NOMO-1 treated with dmso at 0.1 percent for 144 hours (cell line): ENCODE results near the gene CCDC15.

Experiments used
- DNase-seq: peaks from one replicate; lab custom pipeline; 2025; ENCODE audit not compliant: unreplicated experiment; lab: John Stamatoyannopoulos, UW

CCDC15 gene

DNA sequence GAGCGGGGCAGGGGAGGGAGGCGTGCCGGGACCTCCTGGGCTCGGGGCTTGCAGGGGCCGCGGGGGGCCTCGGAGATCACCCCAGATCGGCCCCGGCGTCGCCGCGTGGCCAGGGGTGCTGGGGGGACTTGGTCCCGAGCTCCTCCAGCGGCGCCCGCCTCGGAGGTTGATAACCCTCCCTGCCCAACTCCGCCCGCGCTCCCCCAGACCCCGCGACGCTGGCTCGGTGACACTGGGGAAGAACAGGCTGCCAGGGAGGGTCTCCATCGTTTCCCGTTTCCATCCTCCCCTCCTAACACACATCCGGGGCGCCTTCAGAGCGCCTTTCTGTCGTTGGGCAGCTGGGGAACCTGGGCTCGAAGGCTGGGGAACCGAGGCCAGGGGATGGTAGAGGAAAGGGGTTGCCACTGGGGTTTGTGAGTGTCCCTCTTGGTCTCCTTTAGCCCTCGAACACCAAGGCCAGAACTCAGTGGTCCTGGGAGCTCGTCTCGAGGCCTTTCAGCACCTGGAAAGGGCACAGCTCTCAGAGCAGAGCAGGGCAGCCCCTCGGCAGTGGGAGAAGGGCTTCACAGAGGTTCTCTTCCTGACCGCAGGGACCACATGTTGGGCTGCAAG, 109.5 kb downstream of the CCDC15 start:
- no peak for DNase-seq

GRCh38 chr11:125064070-125064469, 110.1 kb downstream of the CCDC15 start:
- DNase-seq, result no peak

DNA sequence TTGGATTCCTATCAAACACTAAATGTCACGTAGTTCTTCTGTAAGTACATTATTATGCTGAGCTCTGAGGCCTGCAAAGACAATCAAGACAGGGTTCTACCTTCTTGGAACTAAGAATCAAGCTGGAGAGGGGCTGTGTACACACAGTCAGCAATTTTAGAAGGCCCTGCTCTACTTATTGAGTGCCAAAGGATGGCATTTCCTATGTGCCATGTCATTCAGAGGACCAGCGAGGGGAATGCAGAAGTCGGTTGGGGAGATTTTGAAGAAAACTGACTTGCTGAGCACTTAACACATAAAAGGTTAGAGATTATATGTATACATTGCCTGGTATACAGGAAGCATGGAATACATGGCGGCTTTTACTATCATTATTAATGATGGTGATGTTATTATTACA, 114.4 kb downstream of the CCDC15 start:
- DNase-seq, result no peak

DNA sequence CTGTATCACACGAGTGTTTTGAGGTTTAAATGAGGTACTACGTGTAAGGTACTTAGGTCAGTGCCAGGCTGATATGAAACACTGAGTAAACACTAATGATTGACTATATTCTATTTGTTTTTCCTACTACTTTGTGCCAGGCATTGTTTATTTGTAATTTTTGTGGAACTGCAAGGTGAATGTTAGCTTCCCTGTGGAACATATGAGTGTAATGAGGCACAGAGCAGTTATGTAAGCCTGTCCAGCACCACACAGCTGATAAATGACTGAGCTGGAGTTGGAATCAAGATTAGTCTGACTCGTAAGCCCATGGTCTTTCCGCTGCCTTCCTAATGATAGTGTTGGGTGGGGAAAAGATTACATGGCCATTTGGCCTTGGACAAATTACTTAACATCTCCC, 115.0 kb downstream of the CCDC15 start:
- DNase-seq, result no peak

- DNase-seq, result no peak
Measured at GRCh38 chr11:125069796-125070195, 115.8 kb downstream of the CCDC15 start.

- DNase-seq, result peak; percentile 96
Measured at GRCh38 chr11:125070699-125071254, 116.8 kb downstream of the CCDC15 start.

DNA sequence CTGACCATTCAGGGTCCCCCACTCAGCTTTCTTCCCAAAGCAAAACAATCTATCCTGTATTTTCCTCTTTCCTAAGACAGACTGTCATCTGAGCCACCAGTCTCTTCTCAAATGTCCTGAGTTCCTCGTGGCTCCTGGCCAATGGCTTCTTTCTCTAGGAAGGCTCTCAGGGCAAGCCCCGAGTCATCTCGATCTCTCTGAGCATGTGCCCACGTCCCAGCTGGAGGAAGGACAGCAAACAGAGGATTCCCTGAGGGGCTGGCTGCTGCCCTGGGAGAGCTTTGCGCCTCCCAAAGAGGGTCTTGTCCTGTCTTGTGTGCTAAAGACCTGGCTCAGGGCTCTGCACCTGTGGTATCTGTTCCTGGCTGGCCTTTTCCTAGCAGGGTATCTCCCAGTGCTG, 117.4 kb downstream of the CCDC15 start:
- DNase-seq, result no peak

- DNase-seq, result no peak
Measured at GRCh38 chr11:125071846-125072217, 117.8 kb downstream of the CCDC15 start.

DNA sequence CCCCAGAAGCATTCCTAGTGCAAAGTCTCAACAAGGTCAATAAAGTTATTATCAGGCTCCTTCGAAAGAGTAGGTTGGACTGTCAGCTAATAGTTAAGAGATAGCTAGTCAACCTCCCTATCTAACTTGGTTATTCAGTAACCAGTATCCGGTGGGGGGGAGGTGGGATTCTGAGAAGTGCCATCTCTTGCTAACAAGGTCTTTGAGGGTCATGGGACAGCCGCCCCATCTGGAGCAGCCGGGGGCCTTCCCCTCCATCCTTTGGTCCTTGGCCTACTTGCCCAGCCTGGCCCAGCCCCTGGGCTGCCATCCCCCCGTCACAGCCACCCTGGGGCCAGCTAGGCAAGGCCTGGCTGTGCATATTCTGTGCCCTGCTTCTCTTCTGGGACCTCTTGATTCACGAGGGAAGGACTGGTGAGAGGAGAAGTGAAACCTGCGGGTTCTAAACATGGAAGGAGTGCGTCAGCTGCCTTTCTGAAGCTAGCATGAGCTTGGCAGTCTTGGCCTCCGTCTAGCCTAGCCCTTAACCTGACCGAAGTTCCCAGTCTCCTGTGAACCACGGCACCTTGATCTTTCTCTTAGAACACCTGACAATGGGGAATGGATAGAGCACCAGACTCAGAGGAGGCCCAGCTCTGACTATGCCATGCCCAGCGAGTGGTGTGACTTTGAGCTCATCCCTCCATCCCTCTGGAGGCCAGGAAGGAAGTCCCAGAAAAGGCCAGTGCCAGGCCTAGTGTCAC, 118.4 kb downstream of the CCDC15 start:
- DNase-seq, result peak; percentile 78

- no peak for DNase-seq
Measured at GRCh38 chr11:125072961-125073590, 119.1 kb downstream of the CCDC15 start.

DNA sequence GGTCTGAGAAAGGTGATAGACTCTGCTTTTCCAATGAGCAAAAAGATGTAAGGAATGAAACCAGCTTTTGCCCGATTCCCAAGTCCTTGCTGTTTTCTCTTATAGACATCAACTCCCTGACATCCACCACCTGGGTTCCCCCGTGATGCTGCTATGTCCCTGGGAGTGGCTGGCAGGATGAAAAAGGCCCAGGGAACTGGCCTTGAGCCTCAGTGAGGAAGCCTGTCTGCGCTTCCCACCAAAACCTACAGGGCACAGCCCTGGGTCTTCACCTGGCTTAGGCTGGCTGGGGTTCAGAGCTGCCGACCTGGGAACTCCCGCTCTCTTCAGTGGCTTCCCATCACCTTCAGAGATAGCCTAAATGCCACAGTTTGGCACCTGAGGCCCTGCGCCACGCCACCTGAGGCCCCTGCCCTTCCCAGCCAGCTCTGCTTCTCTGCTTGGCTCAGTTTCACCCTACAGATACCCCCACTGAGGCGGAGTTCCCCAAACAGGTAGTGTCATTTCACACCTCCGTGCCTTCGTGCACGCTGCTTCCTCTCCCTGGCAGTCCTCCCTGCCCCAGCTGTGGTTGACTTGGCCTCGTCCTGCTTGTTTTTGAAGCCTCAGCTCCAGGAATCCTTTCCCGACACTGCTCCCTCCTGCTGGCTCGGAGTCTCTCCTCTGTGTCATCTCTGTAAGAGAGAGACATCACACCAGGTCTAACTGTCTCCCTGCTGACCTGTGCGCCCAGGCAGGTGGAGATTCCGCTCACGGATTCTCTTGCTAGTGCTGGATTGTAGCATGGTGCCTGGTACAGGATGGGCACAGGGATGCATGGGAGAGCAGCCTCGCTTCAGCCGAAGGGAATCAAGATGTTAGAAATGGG, 119.8 kb downstream of the CCDC15 start:
- no peak for DNase-seq

GRCh38 chr11:125074511-125075241, 120.7 kb downstream of the CCDC15 start:
- DNase-seq, result no peak

DNA sequence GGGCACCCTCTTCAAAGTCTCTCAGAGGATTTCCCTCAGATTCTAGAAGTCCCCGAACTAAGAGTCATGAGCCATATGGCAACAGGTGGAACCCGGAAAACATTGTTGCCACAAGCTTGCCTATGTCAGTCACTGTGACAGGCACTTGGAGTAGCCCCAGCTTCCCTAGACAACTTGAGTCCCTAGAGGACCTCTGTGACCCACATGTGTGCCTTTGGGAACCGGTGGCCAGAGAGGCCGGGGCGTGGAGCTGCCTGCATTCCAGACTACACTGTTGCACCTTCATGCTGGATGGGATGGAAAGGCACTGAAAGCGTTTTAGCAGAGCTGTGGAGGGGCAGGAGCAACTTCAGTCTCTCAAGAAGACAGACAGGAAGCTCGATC, 121.2 kb downstream of the CCDC15 start:
- no peak for DNase-seq

DNA sequence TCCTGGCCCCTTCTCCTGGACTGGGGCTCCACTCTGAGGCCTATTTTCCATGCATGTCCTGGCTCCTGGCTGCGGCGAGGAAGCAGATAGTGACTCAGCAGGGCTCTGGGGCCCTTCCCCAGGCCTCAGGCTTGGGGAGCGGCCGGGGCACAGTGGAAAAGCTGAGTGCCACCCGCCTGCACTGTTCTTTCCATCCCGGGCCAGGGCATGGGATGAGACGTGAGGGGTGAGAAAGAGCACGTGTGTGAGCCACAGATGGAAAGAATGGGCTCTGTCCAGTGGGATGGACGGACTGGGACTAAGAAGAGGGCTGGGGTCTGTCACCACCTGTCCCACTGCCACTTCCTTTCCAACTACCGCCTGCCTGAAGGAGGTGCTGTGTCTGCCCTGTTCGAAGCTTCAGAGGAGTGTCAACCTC, 121.9 kb downstream of the CCDC15 start:
- DNase-seq, result no peak

GRCh38 chr11:125076378-125076945, 122.5 kb downstream of the CCDC15 start:
- DNase-seq, result no peak

- no peak for DNase-seq
Measured at GRCh38 chr11:125078016-125078415, 124.0 kb downstream of the CCDC15 start.

DNA sequence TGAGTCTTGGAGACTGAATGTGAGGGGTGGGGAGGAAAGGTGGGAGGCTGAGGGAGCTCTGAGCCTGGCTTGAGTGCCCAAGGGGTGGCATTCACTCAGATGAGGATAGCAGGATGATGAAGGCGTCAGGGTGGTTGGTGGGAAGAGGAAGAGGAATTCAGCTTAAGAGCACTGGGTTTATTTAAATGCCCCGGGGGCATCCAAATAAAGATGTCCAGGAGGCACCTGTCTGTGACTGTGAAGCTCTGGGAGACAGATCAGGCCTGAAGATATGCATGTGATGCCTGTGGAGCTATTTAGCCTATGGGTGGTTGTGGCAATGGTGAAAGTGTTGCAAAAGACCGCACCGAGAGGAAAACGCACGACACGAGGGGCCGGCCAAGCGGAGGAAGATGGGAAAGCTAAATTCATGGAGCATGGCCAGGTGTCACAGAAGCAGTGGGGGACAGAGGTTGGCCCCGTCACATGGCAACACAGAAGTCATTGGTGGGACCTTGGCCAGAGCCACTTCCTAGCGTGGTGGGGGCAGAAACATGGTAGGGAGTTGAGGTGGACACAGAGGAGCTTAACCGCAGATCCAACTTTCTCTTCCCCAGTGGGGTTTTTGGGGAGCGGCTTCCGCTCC, 124.6 kb downstream of the CCDC15 start:
- no peak for DNase-seq

DNA sequence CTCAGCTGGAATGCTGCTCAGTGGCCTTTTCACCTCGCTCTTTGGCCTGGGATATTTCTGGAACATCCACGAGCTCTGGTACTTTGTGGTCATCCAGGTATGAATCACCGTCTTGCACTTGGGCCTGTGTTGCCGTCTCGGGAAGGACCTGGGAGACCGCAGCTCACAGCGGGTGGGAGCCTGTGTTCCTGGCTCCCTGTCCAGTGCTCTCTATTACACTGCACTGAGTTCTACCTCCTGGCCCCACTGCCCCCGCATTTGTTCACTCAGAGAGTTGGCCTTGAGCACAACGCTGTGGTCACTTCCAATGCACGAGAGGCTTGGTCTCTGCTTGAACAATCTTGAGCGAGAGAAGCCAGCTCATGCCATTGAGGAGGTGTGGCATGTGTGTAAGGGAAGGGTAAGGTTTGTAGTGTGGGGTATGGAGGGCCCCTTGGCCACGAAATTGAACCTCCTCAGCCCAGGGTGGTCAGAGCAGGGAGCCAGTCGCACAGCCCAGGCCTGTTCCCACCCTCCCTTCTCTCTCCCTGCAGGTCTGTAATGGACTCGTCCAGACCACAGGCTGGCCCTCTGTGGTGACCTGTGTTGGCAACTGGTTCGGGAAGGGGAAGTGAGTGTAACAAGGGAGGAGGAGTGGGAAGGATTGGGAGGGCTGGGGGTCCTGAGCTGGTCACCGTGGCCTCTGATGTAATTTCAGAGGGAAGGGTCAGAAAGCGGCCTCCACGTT, 125.3 kb downstream of the CCDC15 start:
- DNase-seq, result no peak
